GM21381 (cell line): ENCODE results near the gene SCN7A.
"Not testable (repeated sequence)": the region's sequence is repeated elsewhere in the genome, so short reads cannot be mapped to it uniquely, and the experiment has no call there.

Experiments used
- ATAC-seq: cut with Tn5 transposase; IDR thresholded peaks from one replicate; pipeline ENCODE4 v1.9.1; 2021; ENCODE audit warnings: mild to moderate bottlenecking, moderate library complexity; ENCODE audit not compliant: unreplicated experiment

Gene SCN7A

GRCh38 chr2:166360906-166361305, 133.1 kb downstream of the SCN7A start:
- no peak for ATAC-seq

- no peak for ATAC-seq
Measured at GRCh38 chr2:166360426-166360825, 133.6 kb downstream of the SCN7A start.

GRCh38 chr2:166357950-166358321, 136.1 kb downstream of the SCN7A start:
- ATAC-seq, result not testable (repeated sequence)

- ATAC-seq, result no peak
Measured at GRCh38 chr2:166357068-166357949, 136.7 kb downstream of the SCN7A start.
